ENCODE data around the gene PPP2R2C.

PPP2R2C gene

DNA sequence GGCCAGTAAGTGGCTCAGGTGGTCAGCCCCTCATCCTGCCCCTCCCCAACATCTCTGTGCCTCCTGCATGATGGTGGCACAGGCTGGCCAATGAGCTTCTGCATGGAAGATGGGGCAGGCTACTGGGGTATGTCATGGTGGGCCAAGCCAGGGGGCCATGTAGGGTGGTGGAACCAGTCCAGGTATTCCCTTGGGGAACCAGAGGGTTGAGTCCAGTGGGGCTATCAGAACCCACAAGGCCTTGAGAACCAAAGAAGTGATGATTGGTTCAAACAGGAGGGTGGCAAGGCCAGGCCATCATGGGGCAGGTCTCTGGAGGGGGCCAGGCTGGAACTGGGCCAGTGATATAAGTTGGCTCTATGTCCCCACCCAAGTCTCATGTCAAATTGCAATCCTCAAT, 18.8 kb upstream of the PPP2R2C start:
- Histone ChIP-seq H3K27ac (no peak overlapping the region), H3K9ac (no peak overlapping the region), H3K79me2 (ENCODE audit: insufficient read depth, low read depth) (no peaks in the 10 kb centered on the region), H4K20me1 (ENCODE audit: insufficient read depth) (no peaks in the 10 kb centered on the region), H3K4me3 (IDR thresholded peaks at IDR 0.05; ENCODE audit: insufficient read depth, low read depth, low read length) (no peak overlapping the region), H3K36me3 (ENCODE audit: insufficient read depth) (no peaks in the 10 kb centered on the region), H3K4me2 (no peak overlapping the region), H3K4me1 (ENCODE audit: low read depth, poor library complexity, severe bottlenecking) (no peaks in the 10 kb centered on the region), H3K27me3 (ENCODE audit: insufficient read depth, low read depth) (peaks cover 1% of the 10 kb centered on the region; the same call in 1 of the 2 replicates), H2AFZ (ENCODE audit: low read depth) (no peak overlapping the region)
- TF ChIP-seq, protein P1, sequence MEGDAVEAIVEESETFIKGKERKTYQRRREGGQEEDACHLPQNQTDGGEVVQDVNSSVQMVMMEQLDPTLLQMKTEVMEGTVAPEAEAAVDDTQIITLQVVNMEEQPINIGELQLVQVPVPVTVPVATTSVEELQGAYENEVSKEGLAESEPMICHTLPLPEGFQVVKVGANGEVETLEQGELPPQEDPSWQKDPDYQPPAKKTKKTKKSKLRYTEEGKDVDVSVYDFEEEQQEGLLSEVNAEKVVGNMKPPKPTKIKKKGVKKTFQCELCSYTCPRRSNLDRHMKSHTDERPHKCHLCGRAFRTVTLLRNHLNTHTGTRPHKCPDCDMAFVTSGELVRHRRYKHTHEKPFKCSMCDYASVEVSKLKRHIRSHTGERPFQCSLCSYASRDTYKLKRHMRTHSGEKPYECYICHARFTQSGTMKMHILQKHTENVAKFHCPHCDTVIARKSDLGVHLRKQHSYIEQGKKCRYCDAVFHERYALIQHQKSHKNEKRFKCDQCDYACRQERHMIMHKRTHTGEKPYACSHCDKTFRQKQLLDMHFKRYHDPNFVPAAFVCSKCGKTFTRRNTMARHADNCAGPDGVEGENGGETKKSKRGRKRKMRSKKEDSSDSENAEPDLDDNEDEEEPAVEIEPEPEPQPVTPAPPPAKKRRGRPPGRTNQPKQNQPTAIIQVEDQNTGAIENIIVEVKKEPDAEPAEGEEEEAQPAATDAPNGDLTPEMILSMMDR (conservative IDR thresholded peaks at IDR 0.05; ENCODE audit: low read depth, low read length) = no peak

DNA sequence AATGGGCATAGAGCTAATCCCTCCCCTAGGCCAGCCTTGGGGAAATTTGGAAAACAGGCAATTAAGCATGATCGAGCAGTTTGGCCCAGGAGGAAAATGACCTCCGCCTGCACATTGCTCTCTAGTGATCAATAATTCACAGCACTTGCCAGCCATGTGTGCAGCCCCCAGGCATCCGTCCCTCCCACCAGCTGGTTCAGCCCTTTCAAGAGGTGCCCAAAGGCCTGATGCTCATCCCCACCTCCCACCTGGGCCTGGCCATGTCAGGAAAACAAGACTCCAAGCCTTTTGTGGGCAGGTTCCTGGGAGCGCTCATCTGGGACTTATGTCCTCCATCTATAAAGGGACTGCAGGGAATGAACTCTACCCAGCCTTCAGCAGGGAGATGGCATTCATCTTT, 17.5 kb upstream of the PPP2R2C start:
- H3K4me1 ChIP-seq (ENCODE audit: low read depth, poor library complexity, severe bottlenecking) = no peaks in the 10 kb centered on the region
- H3K79me2 ChIP-seq (ENCODE audit: insufficient read depth, low read depth) = no peaks in the 10 kb centered on the region
- no peaks in the 10 kb centered on the region for H3K36me3 ChIP-seq (ENCODE audit: insufficient read depth)
- no peaks in the 10 kb centered on the region for H4K20me1 ChIP-seq (ENCODE audit: insufficient read depth)
- H2AFZ ChIP-seq (ENCODE audit: low read depth) = no peak overlapping the region
- H3K27ac ChIP-seq = no peak overlapping the region
- TF ChIP-seq, protein P1 (conservative IDR thresholded peaks at IDR 0.05; ENCODE audit: low read depth, low read length) = no peak
- H3K9ac ChIP-seq = no peak overlapping the region
- H3K27me3 ChIP-seq (ENCODE audit: insufficient read depth, low read depth) = no peaks in the 10 kb centered on the region; the same call in 1 of the 2 replicates
- H3K4me2 ChIP-seq = no peak overlapping the region
- no peak overlapping the region for H3K4me3 ChIP-seq (IDR thresholded peaks at IDR 0.05; ENCODE audit: insufficient read depth, low read depth, low read length)

DNA sequence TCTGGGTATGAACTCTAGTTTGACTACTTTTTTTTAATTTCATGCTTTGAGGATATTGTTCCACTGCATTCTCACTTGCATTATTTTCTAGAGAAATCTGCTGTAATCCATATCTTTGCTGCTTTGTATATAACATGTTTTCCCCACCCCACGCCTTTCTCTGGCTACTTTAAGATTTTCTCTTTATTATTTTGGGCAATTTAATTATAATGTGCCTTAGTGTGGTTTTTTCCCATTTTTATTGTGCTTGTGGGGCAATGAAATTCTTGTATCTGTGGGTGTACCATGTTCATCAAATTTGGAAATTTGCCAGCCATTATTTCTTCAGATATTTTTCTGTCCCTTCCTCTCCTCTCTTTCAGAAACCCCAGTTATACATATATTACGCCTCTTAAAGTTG, 15.1 kb upstream of the PPP2R2C start:
- TF ChIP-seq, protein P1 (conservative IDR thresholded peaks at IDR 0.05; ENCODE audit: low read depth, low read length) = no peak
- H3K4me2 ChIP-seq = no peak overlapping the region
- H2AFZ ChIP-seq (ENCODE audit: low read depth) = no peak overlapping the region
- H3K4me3 ChIP-seq (IDR thresholded peaks at IDR 0.05; ENCODE audit: insufficient read depth, low read depth, low read length) = no peak overlapping the region
- H3K4me1 ChIP-seq (ENCODE audit: low read depth, poor library complexity, severe bottlenecking) = no peaks in the 10 kb centered on the region
- no peaks in the 10 kb centered on the region for H3K79me2 ChIP-seq (ENCODE audit: insufficient read depth, low read depth)
- no peak overlapping the region for H3K27ac ChIP-seq
- H3K9ac ChIP-seq = no peak overlapping the region
- no peaks in the 10 kb centered on the region for H4K20me1 ChIP-seq (ENCODE audit: insufficient read depth)
- H3K27me3 ChIP-seq (ENCODE audit: insufficient read depth, low read depth) = peaks cover 2% of the 10 kb centered on the region; the same call in 1 of the 2 replicates
- no peaks in the 10 kb centered on the region for H3K36me3 ChIP-seq (ENCODE audit: insufficient read depth)

DNA sequence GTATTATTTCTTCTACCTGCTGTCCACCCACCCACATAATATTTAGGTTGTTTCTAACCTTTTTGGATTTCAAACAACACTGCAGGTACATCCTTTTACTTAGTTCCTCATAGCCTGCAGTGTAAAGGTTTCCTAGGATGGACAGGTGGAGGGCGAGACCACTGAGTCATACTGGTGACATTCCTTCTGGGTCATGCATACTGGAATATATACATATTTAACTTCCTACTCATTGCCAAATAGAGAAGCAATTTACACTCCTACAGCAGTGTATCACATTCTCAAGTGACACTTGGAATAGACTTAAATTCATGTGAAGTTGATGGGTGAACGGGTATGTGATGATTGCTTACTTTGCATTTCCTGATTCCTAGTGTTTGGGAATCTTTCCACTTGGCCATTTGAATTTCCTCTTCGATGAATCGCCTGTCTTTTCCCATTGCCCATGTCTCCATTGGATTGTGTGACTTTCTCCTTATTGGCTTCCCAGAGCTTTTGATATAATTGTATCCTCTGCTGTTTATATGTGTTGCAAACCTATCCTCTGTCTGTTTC, 8.2 kb upstream of the PPP2R2C start:
- Histone ChIP-seq H2AFZ (ENCODE audit: low read depth) (no peak overlapping the region), H3K36me3 (ENCODE audit: insufficient read depth) (no peaks in the 10 kb centered on the region), H3K27ac (no peak overlapping the region), H3K4me2 (no peak overlapping the region), H3K4me1 (ENCODE audit: low read depth, poor library complexity, severe bottlenecking) (no peaks in the 10 kb centered on the region), H3K4me3 (IDR thresholded peaks at IDR 0.05; ENCODE audit: insufficient read depth, low read depth, low read length) (no peak overlapping the region), H3K9ac (no peak overlapping the region), H3K79me2 (ENCODE audit: insufficient read depth, low read depth) (no peaks in the 10 kb centered on the region), H4K20me1 (ENCODE audit: insufficient read depth) (no peaks in the 10 kb centered on the region), H3K27me3 (ENCODE audit: insufficient read depth, low read depth) (peaks cover 7% of the 10 kb centered on the region; the same call in 1 of the 2 replicates)
- TF ChIP-seq, protein P1 (conservative IDR thresholded peaks at IDR 0.05; ENCODE audit: low read depth, low read length) = no peak
